Measurements from ENCODE around the gene MXD3. TPM values are rescaled to one million over a fixed set of nuclear protein-coding genes. Genes with fewer than 3 reads are reported as not detected.

The MXD3 gene
- total and polyA plus RNA-seq, 2 donors (not counting 1 experiment from before 2014, with no cell fraction given): 1.8 to 6.6 TPM

GRCh38 chr5:177271113-177271512 is 40.6 kb downstream of the MXD3 start:
- Histone ChIP-seq H3K9me3 (ENCODE audit: control insufficient read depth, insufficient read depth, low read depth, low read length) (no peaks in the 10 kb centered on the region), H3K4me3 (replicated peaks in 1 of 4; ENCODE audit: control extremely low read depth in 1 of 4, insufficient read depth in 1 of 4, low read depth in 3 of 4, low read length in 4 of 4) (no peak overlapping the region), H3K79me2 (ENCODE audit: control insufficient read depth, insufficient read depth, low read length) (no peaks in the 10 kb centered on the region), H3K9ac (ENCODE audit: insufficient read depth, low read length) (no peak overlapping the region), H2AFZ (ENCODE audit: low read length) (no peak overlapping the region), H3K36me3 (ENCODE audit: control insufficient read depth, insufficient read depth, low read length) (peaks cover 10% of the 10 kb centered on the region), H3K27ac (ENCODE audit: insufficient read depth, low read length) (no peak overlapping the region), H3K4me2 (ENCODE audit: extremely low read depth, insufficient read depth, low read length) (no peak overlapping the region), H3K27me3 (ENCODE audit: control insufficient read depth, insufficient read depth, low read length) (no peaks in the 10 kb centered on the region), H4K20me1 (ENCODE audit: control insufficient read depth, extremely low read depth, insufficient read depth, low read length) (no peaks in the 10 kb centered on the region), H3K4me1 (ENCODE audit: control insufficient read depth, extremely low read depth, insufficient read depth, low read length) (peaks cover 6% of the 10 kb centered on the region)
- TF ChIP-seq, protein P1, sequence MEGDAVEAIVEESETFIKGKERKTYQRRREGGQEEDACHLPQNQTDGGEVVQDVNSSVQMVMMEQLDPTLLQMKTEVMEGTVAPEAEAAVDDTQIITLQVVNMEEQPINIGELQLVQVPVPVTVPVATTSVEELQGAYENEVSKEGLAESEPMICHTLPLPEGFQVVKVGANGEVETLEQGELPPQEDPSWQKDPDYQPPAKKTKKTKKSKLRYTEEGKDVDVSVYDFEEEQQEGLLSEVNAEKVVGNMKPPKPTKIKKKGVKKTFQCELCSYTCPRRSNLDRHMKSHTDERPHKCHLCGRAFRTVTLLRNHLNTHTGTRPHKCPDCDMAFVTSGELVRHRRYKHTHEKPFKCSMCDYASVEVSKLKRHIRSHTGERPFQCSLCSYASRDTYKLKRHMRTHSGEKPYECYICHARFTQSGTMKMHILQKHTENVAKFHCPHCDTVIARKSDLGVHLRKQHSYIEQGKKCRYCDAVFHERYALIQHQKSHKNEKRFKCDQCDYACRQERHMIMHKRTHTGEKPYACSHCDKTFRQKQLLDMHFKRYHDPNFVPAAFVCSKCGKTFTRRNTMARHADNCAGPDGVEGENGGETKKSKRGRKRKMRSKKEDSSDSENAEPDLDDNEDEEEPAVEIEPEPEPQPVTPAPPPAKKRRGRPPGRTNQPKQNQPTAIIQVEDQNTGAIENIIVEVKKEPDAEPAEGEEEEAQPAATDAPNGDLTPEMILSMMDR (conservative IDR thresholded peaks at IDR 0.05 in 1 of 2, IDR thresholded peaks at IDR 0.05 in 1 of 2; ENCODE audit: low read depth in 1 of 2, low read length in 2 of 2): no peak
- TF ChIP-seq EZH2 (IDR thresholded peaks at IDR 0.05; ENCODE audit: low read length, missing control alignments): no peak
- no peak for DNase-seq (ENCODE audit: low read depth in 2 of 2)

DNA sequence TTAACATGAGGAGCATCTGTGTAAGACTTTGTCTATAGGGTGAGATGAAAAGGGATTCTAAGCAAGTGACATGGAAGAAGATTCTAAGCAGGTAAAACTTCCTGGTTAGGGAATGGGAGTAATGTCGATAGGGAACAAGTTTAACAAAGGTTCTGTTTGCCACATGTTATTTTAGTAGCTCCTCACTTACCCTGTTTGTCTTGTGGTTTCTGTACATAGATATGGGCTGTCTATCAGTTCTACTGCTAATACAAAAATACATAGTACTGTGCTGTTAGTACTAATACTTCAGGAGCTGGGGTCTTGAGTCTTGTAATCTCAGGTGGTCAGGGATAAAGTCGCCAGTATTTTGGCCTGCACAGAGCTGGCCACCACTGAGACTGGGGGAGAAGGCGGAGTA is 41.0 kb downstream of the MXD3 start:
- H3K9me3 ChIP-seq (ENCODE audit: control insufficient read depth, insufficient read depth, low read depth, low read length): no peaks in the 10 kb centered on the region
- no peak overlapping the region for H3K4me2 ChIP-seq (ENCODE audit: extremely low read depth, insufficient read depth, low read length)
- no peak for DNase-seq (ENCODE audit: low read depth in 2 of 2)
- peaks cover 6% of the 10 kb centered on the region for H3K4me1 ChIP-seq (ENCODE audit: control insufficient read depth, extremely low read depth, insufficient read depth, low read length)
- H3K36me3 ChIP-seq (ENCODE audit: control insufficient read depth, insufficient read depth, low read length): peaks cover 14% of the 10 kb centered on the region
- no peak overlapping the region for H3K27ac ChIP-seq (ENCODE audit: insufficient read depth, low read length)
- no peaks in the 10 kb centered on the region for H3K79me2 ChIP-seq (ENCODE audit: control insufficient read depth, insufficient read depth, low read length)
- TF ChIP-seq, protein P1 (conservative IDR thresholded peaks at IDR 0.05 in 1 of 2, IDR thresholded peaks at IDR 0.05 in 1 of 2; ENCODE audit: low read depth in 1 of 2, low read length in 2 of 2): no peak
- no peak for TF ChIP-seq EZH2 (IDR thresholded peaks at IDR 0.05; ENCODE audit: low read length, missing control alignments)
- no peaks in the 10 kb centered on the region for H4K20me1 ChIP-seq (ENCODE audit: control insufficient read depth, extremely low read depth, insufficient read depth, low read length)
- H3K4me3 ChIP-seq (replicated peaks in 1 of 4; ENCODE audit: control extremely low read depth in 1 of 4, insufficient read depth in 1 of 4, low read depth in 3 of 4, low read length in 4 of 4): no peak overlapping the region
- H3K27me3 ChIP-seq (ENCODE audit: control insufficient read depth, insufficient read depth, low read length): no peaks in the 10 kb centered on the region
- H2AFZ ChIP-seq (ENCODE audit: low read length): no peak overlapping the region
- no peak overlapping the region for H3K9ac ChIP-seq (ENCODE audit: insufficient read depth, low read length)

GRCh38 chr5:177269976-177270375 is 41.7 kb downstream of the MXD3 start:
- DNase-seq (ENCODE audit: low read depth in 2 of 2): no peak
- Histone ChIP-seq H4K20me1 (ENCODE audit: control insufficient read depth, extremely low read depth, insufficient read depth, low read length) (no peaks in the 10 kb centered on the region), H3K4me2 (ENCODE audit: extremely low read depth, insufficient read depth, low read length) (no peak overlapping the region), H3K9ac (ENCODE audit: insufficient read depth, low read length) (no peak overlapping the region), H3K9me3 (ENCODE audit: control insufficient read depth, insufficient read depth, low read depth, low read length) (no peaks in the 10 kb centered on the region), H3K4me3 (replicated peaks in 1 of 4; ENCODE audit: control extremely low read depth in 1 of 4, insufficient read depth in 1 of 4, low read depth in 3 of 4, low read length in 4 of 4) (no peak overlapping the region), H2AFZ (ENCODE audit: low read length) (no peak overlapping the region), H3K79me2 (ENCODE audit: control insufficient read depth, insufficient read depth, low read length) (no peaks in the 10 kb centered on the region), H3K27ac (ENCODE audit: insufficient read depth, low read length) (no peak overlapping the region), H3K4me1 (ENCODE audit: control insufficient read depth, extremely low read depth, insufficient read depth, low read length) (peaks cover 6% of the 10 kb centered on the region), H3K27me3 (ENCODE audit: control insufficient read depth, insufficient read depth, low read length) (no peaks in the 10 kb centered on the region), H3K36me3 (ENCODE audit: control insufficient read depth, insufficient read depth, low read length) (peaks cover 18% of the 10 kb centered on the region)
- TF ChIP-seq, protein P1 (conservative IDR thresholded peaks at IDR 0.05 in 1 of 2, IDR thresholded peaks at IDR 0.05 in 1 of 2; ENCODE audit: low read depth in 1 of 2, low read length in 2 of 2): no peak
- TF ChIP-seq EZH2 (IDR thresholded peaks at IDR 0.05; ENCODE audit: low read length, missing control alignments): no peak
